ENCODE data around the gene TACC2.

The TACC2 gene

GRCh38 chr10:122224159-122224558 lies 235.2 kb downstream of the TACC2 start:
- H3K4me3 ChIP-seq (ENCODE audit: low read length), result no peak overlapping the region
- no peak for DNase-seq (ENCODE audit: low read depth)
- TF ChIP-seq CTCF (conservative IDR thresholded peaks at IDR 0.05; ENCODE audit: low read length), result no peak

GRCh38 chr10:122225330-122225729 lies 236.4 kb downstream of the TACC2 start:
- no peak overlapping the region for H3K4me3 ChIP-seq (ENCODE audit: low read length)
- no peak for TF ChIP-seq CTCF (conservative IDR thresholded peaks at IDR 0.05; ENCODE audit: low read length)
- no peak for DNase-seq (ENCODE audit: low read depth)

GRCh38 chr10:122227754-122228153 lies 238.8 kb downstream of the TACC2 start:
- TF ChIP-seq CTCF (conservative IDR thresholded peaks at IDR 0.05; ENCODE audit: low read length), result no peak
- DNase-seq (ENCODE audit: low read depth), result no peak
- H3K4me3 ChIP-seq (ENCODE audit: low read length), result no peak overlapping the region

- H3K4me3 ChIP-seq (ENCODE audit: low read length), result no peak overlapping the region
- DNase-seq (ENCODE audit: low read depth), result no peak
- no peak for TF ChIP-seq CTCF (conservative IDR thresholded peaks at IDR 0.05; ENCODE audit: low read length)
Observed at GRCh38 chr10:122229666-122230065, 240.7 kb downstream of the TACC2 start.

GRCh38 chr10:122230222-122230621 lies 241.3 kb downstream of the TACC2 start:
- no peak for DNase-seq (ENCODE audit: low read depth)
- no peak for TF ChIP-seq CTCF (conservative IDR thresholded peaks at IDR 0.05; ENCODE audit: low read length)
- no peak overlapping the region for H3K4me3 ChIP-seq (ENCODE audit: low read length)

- no peak for TF ChIP-seq CTCF (conservative IDR thresholded peaks at IDR 0.05; ENCODE audit: low read length)
- peak; percentile 7 for DNase-seq (ENCODE audit: low read depth)
- H3K4me3 ChIP-seq (ENCODE audit: low read length), result no peak overlapping the region
Observed at GRCh38 chr10:122232769-122233168, 243.8 kb downstream of the TACC2 start.

- DNase-seq (ENCODE audit: low read depth), result no peak
- no peak overlapping the region for H3K4me3 ChIP-seq (ENCODE audit: low read length)
- no peak for TF ChIP-seq CTCF (conservative IDR thresholded peaks at IDR 0.05; ENCODE audit: low read length)
Observed at GRCh38 chr10:122233857-122234348, 244.9 kb downstream of the TACC2 start.

Data from AG10803 (cell line).